H9 (cell line): Measurements from ENCODE around the gene STAMBPL1. TPM values are rescaled to one million over a fixed set of nuclear protein-coding genes. Genes with fewer than 3 reads are reported as not detected.

Experiments used
- DNase-seq: peaks from one replicate; pipeline ENCODE4 v3.0.0-alpha.2; 2017
- H2AFZ ChIP-seq: one replicate; pipeline ENCODE4 v1.6.1; 2013; ENCODE audit warnings: mild to moderate bottlenecking, low read length, control low read depth, moderate library complexity
- H2AK5ac ChIP-seq: 2 replicates; pipeline ENCODE4 v1.6.1; 2013; ENCODE audit warnings: low read length, control low read depth, mixed read lengths; ENCODE audit not compliant: insufficient read length
- H2BK120ac ChIP-seq: one replicate; pipeline ENCODE4 v1.6.1; 2013; ENCODE audit warnings: low read depth, mild to moderate bottlenecking, low read length, control low read depth, inconsistent platforms; ENCODE audit not compliant: poor library complexity, severe bottlenecking
- H2BK12ac ChIP-seq: 2 replicates; pipeline ENCODE4 v1.6.1; 2013; ENCODE audit warnings: low read length, control low read depth, mixed read lengths, low read depth; ENCODE audit not compliant: insufficient read length
- H2BK15ac ChIP-seq: 2 replicates; pipeline ENCODE4 v1.6.1; 2013; ENCODE audit warnings: low read depth, low read length, control low read depth
- H2BK20ac ChIP-seq: one replicate; pipeline ENCODE4 v1.6.1; 2013; ENCODE audit warnings: low read depth, mild to moderate bottlenecking, low read length, control low read depth, inconsistent platforms; ENCODE audit not compliant: poor library complexity, severe bottlenecking
- H2BK5ac ChIP-seq: 2 replicates; pipeline ENCODE4 v1.6.1; 2013; ENCODE audit warnings: low read length, control low read depth, mixed read lengths; ENCODE audit not compliant: insufficient read length
- H3K14ac ChIP-seq: 2 replicates; pipeline ENCODE4 v1.6.1; 2013; ENCODE audit warnings: low read length, control low read depth; ENCODE audit not compliant: insufficient read depth
- H3K18ac ChIP-seq: 2 replicates; pipeline ENCODE4 v1.6.1; 2013; ENCODE audit warnings: low read depth, mild to moderate bottlenecking, mixed read lengths, low read length, control low read depth; ENCODE audit not compliant: insufficient read length
- H3K23ac ChIP-seq: 2 replicates; pipeline ENCODE4 v1.6.1; 2013; ENCODE audit warnings: low read length, control low read depth, mixed read lengths, low read depth; ENCODE audit not compliant: insufficient read length
- H3K23me2 ChIP-seq: 2 replicates; pipeline ENCODE4 v1.6.1; 2013; ENCODE audit warnings: low read depth, mild to moderate bottlenecking, mixed read lengths, low read length, control low read depth; ENCODE audit not compliant: insufficient read length, poor library complexity, severe bottlenecking
- H3K27ac ChIP-seq: 2 replicates; pipeline ENCODE4 v1.5.1; 2013; ENCODE audit warnings: low read length, control low read depth, mixed read lengths, low read depth; ENCODE audit not compliant: insufficient read length
- H3K27me3 ChIP-seq: 2 replicates; pipeline ENCODE4 v1.6.1; 2013; ENCODE audit warnings: low read length, control low read depth, inconsistent platforms; ENCODE audit not compliant: insufficient read depth
- H3K4ac ChIP-seq: 2 replicates; pipeline ENCODE4 v1.6.1; 2013; ENCODE audit warnings: low read depth, mild to moderate bottlenecking, control low read depth, inconsistent platforms, low read length, moderate library complexity
- H3K4me1 ChIP-seq: 2 replicates; pipeline ENCODE4 v1.6.1; 2013; ENCODE audit warnings: low read length, control low read depth, inconsistent platforms; ENCODE audit not compliant: insufficient read depth
- H3K4me2 ChIP-seq: 2 replicates; pipeline ENCODE4 v1.6.1; 2013; ENCODE audit warnings: low read length, control low read depth, mixed read lengths; ENCODE audit not compliant: insufficient read length, insufficient read depth
- H3K56ac ChIP-seq: 2 replicates; pipeline ENCODE4 v1.6.1; 2013; ENCODE audit warnings: low read depth, mild to moderate bottlenecking, mixed read lengths, low read length, control low read depth; ENCODE audit not compliant: insufficient read length
- H3K79me1 ChIP-seq: 2 replicates; pipeline ENCODE4 v1.6.1; 2013; ENCODE audit warnings: low read depth, mild to moderate bottlenecking, moderate library complexity, low read length, control low read depth, inconsistent platforms; ENCODE audit not compliant: insufficient read depth, poor library complexity, severe bottlenecking
- H3K79me2 ChIP-seq: 2 replicates; pipeline ENCODE4 v1.6.1; 2013; ENCODE audit warnings: low read length, control low read depth, inconsistent platforms; ENCODE audit not compliant: insufficient read depth
- H3K9ac ChIP-seq: 2 replicates; pipeline ENCODE4 v1.6.1; 2013; ENCODE audit warnings: low read length, control low read depth, mixed read lengths; ENCODE audit not compliant: insufficient read length; ENCODE audit errors: extremely low read depth
- H3K9me3 ChIP-seq: one replicate; pipeline ENCODE4 v1.6.1; 2013; ENCODE audit warnings: low read depth, low read length, inconsistent platforms; ENCODE audit not compliant: control insufficient read depth
- H3T11ph ChIP-seq: one replicate; pipeline ENCODE4 v1.6.1; 2013; ENCODE audit warnings: mild to moderate bottlenecking, low read length, control low read depth, inconsistent platforms
- H4K20me1 ChIP-seq: one replicate; pipeline ENCODE4 v1.6.1; 2013; ENCODE audit not compliant: control insufficient read depth, insufficient read length, insufficient read depth
- H4K5ac ChIP-seq: 2 replicates; pipeline ENCODE4 v1.6.1; 2013; ENCODE audit warnings: low read depth, mild to moderate bottlenecking, mixed read lengths, low read length, control low read depth; ENCODE audit not compliant: insufficient read length
- H4K8ac ChIP-seq: replicated peaks from 2 replicates; pipeline ENCODE4 v1.6.1; 2013; ENCODE audit warnings: low read length, control low read depth, mixed read lengths, low read depth; ENCODE audit not compliant: insufficient read length
- H4K91ac ChIP-seq: 2 replicates; pipeline ENCODE4 v1.6.1; 2013; ENCODE audit warnings: low read depth, mild to moderate bottlenecking, moderate library complexity, mixed read lengths, low read length, control low read depth; ENCODE audit not compliant: insufficient read length
- H3K27ac Mint-ChIP-seq, 3 experiments: 2 replicates in 2 of 3; 3 replicates in 1 of 3; pipeline ENCODE4 v1.8.0; 2020 to 2021; ENCODE audit warnings: mixed read lengths in 3 of 3, mild to moderate bottlenecking in 1 of 3, moderate library complexity in 1 of 3
- H3K27me3 Mint-ChIP-seq: 2 replicates; pipeline ENCODE4 v1.8.0; 2021; ENCODE audit warnings: low read depth, mild to moderate bottlenecking, moderate library complexity, mixed read lengths
- H3K36me3 Mint-ChIP-seq, 3 experiments: 2 replicates in 2 of 3; 3 replicates in 1 of 3; pipeline ENCODE4 v1.8.0; 2020 to 2021; ENCODE audit warnings: low read depth in 3 of 3, mixed read lengths in 3 of 3; ENCODE audit not compliant: insufficient read depth in 1 of 3
- H3K4me1 Mint-ChIP-seq, 2 experiments: 2 replicates each; pipeline ENCODE4 v1.8.0; 2020; ENCODE audit warnings: mixed read lengths in 2 of 2
- H3K4me3 Mint-ChIP-seq, 2 experiments: 2 replicates in 1 of 2; 3 replicates in 1 of 2; pipeline ENCODE4 v1.8.0; 2020 to 2021; ENCODE audit warnings: mild to moderate bottlenecking in 2 of 2, mixed read lengths in 2 of 2, moderate library complexity in 1 of 2
- H3K9me3 Mint-ChIP-seq, 2 experiments: 2 replicates in 1 of 2; 3 replicates in 1 of 2; pipeline ENCODE4 v1.8.0; 2020; ENCODE audit warnings: mild to moderate bottlenecking in 2 of 2, mixed read lengths in 2 of 2, moderate library complexity in 1 of 2
- WGBS: extraction: QIAGEN DNeasy Blood & Tissue Kit; methylation state at CpG from one replicate; pipeline ENCODE4 v1.1.7; 2013; ENCODE audit warnings: missing lambda C conversion rate, low lambda C conversion rate, mixed read lengths; ENCODE audit not compliant: insufficient read length; ENCODE audit errors: extremely low coverage; 5-methylcytosine and 5-hydroxymethylcytosine counted together
- total RNA-seq: library from RNA; stranded (reverse); gene quantifications from 2 replicates; pipeline ENCODE4 v1.2.1, GENCODE V29; 2021
- TF ChIP-seq, protein P1 (sequence below): fragments of 200-600 bp; sonication (generic); conservative IDR thresholded peaks from 3 replicates; pipeline ENCODE4 v1.8.0; 2021; ENCODE audit warnings: antibody characterized with exemption, mild to moderate bottlenecking

The STAMBPL1 gene
- total RNA-seq, 1 experiment from 2014 or later: 3.2 TPM

GRCh38 chr10:88874281-88874680 is 5.8 kb upstream of the STAMBPL1 start:
- no peak overlapping the region for H2BK5ac ChIP-seq
- no peak overlapping the region for H4K8ac ChIP-seq
- H2BK120ac ChIP-seq: no peak overlapping the region
- H3K79me1 ChIP-seq: no peaks in the 10 kb centered on the region
- no peak overlapping the region for H3T11ph ChIP-seq
- H3K4ac ChIP-seq: no peak overlapping the region
- no peak overlapping the region for H3K27ac ChIP-seq
- no peak overlapping the region for H2BK12ac ChIP-seq
- no peaks in the 10 kb centered on the region for H4K20me1 ChIP-seq
- H3K9ac ChIP-seq: no peak overlapping the region
- Mint-ChIP-seq H3K4me3 (no peak overlapping the region), H3K27me3 (peaks cover 12% of the 10 kb centered on the region), H3K4me1 (peaks cover 5 to 12% of the 10 kb centered on the region in 2 experiments; a peak in 3 of 4 replicates), H3K36me3 (no peaks in the 10 kb centered on the region), H3K27ac (no peak overlapping the region), H3K9me3 (peaks cover 0 to 3% of the 10 kb centered on the region in 2 experiments; a peak in 1 of 5 replicates)
- H3K27me3 ChIP-seq: no peaks in the 10 kb centered on the region
- no peak overlapping the region for H2BK15ac ChIP-seq
- H3K23ac ChIP-seq: no peak overlapping the region
- TF ChIP-seq, protein P1, sequence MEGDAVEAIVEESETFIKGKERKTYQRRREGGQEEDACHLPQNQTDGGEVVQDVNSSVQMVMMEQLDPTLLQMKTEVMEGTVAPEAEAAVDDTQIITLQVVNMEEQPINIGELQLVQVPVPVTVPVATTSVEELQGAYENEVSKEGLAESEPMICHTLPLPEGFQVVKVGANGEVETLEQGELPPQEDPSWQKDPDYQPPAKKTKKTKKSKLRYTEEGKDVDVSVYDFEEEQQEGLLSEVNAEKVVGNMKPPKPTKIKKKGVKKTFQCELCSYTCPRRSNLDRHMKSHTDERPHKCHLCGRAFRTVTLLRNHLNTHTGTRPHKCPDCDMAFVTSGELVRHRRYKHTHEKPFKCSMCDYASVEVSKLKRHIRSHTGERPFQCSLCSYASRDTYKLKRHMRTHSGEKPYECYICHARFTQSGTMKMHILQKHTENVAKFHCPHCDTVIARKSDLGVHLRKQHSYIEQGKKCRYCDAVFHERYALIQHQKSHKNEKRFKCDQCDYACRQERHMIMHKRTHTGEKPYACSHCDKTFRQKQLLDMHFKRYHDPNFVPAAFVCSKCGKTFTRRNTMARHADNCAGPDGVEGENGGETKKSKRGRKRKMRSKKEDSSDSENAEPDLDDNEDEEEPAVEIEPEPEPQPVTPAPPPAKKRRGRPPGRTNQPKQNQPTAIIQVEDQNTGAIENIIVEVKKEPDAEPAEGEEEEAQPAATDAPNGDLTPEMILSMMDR: no peak
- no peak overlapping the region for H3K56ac ChIP-seq
- no peak for DNase-seq
- H3K79me2 ChIP-seq: no peaks in the 10 kb centered on the region
- no peak overlapping the region for H2AK5ac ChIP-seq
- H3K14ac ChIP-seq: no peak overlapping the region
- H2BK20ac ChIP-seq: no peak overlapping the region
- H3K18ac ChIP-seq: no peak overlapping the region
- H3K23me2 ChIP-seq: no peaks in the 10 kb centered on the region
- no peak overlapping the region for H2AFZ ChIP-seq
- H4K5ac ChIP-seq: no peak overlapping the region
- no peaks in the 10 kb centered on the region for H3K9me3 ChIP-seq
- 100% methylated on average over 1 of the region's 2 CpGs for WGBS
- H4K91ac ChIP-seq: no peak overlapping the region
- no peak overlapping the region for H3K4me2 ChIP-seq
- H3K4me1 ChIP-seq: no peaks in the 10 kb centered on the region; the same call in 1 of the 2 replicates
